NCI-H187 (cell line): ENCODE measurements around the gene PDE2A.

ENCODE experiments used
- DNase-seq, 2 experiments: peaks; one replicate each; lab custom pipeline; 2025; lab: John Stamatoyannopoulos, UW

The PDE2A gene

DNA sequence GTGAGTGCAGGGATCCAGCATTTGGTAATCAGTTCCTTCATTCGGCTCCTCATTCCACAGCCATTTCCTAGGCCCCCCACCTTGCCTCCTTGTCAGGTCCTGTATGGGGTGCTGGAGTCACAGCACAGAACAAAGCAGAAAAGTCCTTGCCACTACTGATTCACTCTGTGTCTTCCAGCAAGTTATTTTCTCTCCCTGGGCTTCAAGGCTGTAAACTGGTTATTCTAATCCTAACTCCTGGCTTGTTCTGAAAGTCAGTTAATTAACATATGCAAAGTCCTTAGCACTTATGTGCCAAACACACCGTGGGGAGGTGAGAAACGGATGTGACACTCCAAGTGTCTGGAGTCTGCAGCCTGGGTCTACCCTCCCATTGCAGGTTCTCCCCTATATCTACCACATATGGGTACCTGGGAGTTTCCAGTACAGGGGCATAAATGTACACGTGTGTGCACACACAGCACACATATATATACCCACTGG is 30.6 kb upstream of the PDE2A start:
- DNase-seq = no peak

- no peak for DNase-seq
Observed at GRCh38 chr11:72704028-72704782, 30.0 kb upstream of the PDE2A start.

DNA sequence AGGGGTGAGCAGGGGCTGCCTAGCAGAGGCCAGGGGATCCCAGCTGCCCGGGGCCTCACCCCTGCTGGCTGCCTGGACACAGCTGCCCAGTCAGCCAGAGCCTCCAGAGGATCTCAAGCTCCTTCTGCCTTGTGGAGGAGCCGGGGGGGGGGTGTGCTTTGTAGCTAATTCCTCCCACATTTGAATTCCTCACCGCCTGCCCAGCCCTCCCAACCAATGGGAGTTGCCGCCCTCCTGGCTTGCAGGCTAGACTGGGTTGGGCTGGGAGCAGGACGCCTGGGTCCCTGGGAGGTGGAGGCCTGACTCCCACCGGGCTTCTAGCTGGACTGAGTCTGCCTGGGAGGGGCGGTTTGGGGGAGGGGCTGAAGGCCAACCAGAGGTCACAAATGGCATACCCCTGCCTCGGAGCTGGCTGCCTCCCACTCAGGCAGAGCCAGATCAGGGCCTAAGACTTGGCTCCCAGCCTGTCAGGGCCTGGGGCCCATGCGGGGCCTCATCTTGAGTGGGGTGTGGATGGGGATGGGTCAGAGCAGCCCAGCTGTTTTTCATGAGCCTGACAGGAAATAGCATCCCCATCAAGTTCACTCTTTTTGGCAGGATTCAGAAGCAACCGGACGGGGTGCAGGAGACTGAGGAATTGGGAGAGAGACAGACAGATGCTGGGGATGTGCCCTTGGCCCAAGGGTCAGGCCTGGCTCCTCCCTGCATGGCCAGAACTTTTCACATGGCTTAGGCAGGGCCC is 29.2 kb upstream of the PDE2A start:
- no peak for DNase-seq

DNA sequence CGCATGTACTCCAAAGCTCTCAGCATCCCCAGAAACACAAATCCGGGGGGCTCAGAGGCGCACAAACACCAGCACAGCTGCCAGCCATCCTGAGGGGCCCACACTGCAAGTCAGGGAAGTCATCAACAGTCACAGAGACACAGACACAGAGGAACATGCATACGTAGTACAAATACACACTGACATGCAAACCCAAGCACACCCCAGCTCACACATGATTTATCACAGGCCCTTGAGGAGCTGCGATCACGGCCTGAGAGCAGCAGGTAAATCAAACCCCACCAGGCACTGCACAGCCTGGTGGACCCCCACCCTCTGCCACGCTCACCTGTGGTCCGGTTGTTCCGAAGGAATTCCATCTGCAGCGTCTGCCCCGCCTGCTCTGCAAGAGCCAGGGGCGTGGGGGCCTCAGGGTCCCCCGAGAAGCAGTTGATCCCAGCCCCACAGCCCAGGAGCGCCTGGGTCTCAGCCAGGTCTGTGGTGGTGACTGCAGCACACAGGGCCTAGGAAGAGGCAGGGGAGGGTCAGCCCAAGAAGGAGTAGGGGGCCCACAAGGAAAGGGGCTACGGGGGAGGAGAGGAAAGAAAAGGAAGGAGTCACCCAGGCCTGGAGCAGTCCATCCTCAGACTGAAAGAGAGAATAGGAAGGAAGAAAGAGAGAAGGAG is 28.5 kb upstream of the PDE2A start:
- no peak for DNase-seq

DNA sequence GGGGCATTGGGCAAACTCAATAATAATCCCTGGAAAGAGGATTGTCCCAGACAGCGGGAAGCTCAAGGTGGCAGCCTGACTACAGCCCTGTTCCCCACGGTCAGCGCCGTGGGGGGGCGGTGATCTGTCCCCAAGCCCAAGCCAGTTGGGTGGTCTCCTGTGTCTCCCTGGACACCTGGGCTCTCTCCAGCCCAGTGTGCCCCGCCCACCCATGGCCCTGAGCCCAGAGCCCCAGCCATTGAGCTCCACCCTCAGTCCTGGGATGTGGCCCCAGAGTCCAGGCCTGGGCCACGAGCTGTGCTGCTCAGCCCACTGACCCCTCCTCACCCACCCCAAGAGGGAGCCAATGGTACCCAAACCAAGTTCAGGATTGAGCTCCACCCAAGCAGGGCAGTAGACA is 27.9 kb upstream of the PDE2A start:
- DNase-seq = no peak

GRCh38 chr11:72701466-72701865 is 27.2 kb upstream of the PDE2A start:
- DNase-seq = no peak

DNA sequence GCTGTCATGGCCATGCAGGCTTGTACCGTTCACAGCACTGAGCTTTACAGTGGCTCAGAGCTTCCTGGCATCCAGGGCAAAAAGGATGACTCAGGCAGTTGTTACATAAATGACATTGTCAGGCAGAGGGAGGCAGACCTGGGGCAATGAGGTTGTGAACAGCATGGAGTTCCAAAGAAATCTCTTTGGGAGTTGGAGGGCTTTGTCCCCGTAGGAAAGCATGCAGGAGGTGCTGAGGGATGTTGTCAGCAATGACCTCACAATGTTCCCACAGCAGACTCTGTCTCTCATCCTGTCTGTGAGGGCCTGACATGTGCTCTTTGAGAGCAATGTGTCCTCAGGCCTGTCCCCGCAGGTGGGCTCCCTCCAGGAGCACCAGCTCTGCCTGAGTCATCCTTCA is 25.9 kb upstream of the PDE2A start:
- no peak for DNase-seq

DNA sequence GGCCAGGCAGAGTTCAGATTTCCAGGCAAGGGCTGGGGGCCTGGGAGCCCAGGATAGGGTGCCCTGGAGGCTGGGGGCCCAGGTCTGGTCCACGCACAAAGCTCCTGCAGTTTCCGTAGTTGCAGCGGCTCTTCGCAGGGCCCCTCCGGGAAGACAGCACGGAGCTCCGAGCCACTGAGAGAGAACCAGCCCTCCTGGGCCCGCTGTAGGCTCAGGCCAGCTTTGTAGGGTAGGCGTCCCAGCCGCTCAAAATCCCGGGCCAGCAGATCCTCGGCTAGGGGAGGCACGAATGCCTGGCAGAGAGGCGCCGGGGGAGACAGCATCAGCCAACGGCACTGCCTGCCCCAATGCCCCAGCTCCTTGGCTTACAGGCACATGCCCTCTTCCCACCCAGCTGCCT is 23.6 kb upstream of the PDE2A start:
- no peak for DNase-seq

GRCh38 chr11:72696866-72697700 is 22.9 kb upstream of the PDE2A start:
- no peak for DNase-seq

GRCh38 chr11:72695354-72695753 is 21.1 kb upstream of the PDE2A start:
- DNase-seq = no peak

GRCh38 chr11:72693271-72693968 is 19.2 kb upstream of the PDE2A start:
- no peak for DNase-seq

GRCh38 chr11:72692498-72693237 is 18.4 kb upstream of the PDE2A start:
- DNase-seq = no peak

GRCh38 chr11:72690166-72690565 is 15.9 kb upstream of the PDE2A start:
- no peak for DNase-seq

DNA sequence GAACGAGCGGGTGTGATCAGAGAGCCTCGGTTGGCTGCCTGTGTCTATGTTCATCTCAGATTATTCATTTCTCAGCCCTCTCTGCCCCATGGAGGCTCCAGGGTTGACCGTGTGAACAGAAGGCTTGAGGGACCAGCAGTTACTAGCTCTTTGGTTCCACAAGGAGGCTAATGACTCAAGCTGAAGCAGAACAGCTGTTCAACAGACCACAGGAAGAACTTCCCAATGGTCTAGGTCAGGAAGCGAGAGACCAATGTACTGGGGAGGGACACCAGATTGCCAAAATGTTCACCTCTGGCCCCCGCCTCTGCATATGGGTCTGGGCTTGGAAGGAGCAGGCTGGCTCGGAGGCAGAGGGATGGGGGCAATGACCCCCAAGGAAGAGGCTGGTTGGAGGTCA is 14.7 kb upstream of the PDE2A start:
- DNase-seq = no peak

- no peak for DNase-seq
Observed at GRCh38 chr11:72688486-72688885, 14.3 kb upstream of the PDE2A start.

GRCh38 chr11:72687326-72687725 is 13.1 kb upstream of the PDE2A start:
- DNase-seq = no peak

DNA sequence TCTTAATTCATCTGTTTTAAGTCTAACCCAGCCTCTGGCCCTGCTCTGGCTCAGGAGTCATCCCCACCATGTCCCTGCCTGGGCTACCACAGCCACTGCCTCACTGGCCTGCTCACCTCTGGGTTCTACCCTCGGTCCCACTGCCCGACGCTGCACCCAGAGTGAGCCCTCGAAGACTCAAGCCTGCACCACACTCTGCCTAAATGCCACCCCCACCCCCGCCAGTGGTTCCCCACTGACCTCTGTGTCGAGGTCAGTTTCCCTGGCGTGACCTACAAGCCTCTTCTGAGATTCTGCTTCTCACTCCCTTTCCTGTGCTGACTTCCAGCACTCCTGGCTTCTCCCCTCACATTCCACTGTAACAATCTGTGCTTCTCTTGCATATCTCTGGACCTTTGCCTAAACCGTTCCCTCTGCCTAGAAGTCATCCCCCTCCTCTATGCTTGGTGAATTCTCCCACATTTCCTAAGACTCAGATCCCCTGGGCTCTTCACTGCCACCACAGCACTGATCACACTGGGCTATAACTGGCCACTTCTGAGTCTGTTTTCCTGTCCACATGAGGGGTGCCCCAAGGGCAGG is 12.5 kb upstream of the PDE2A start:
- no peak for DNase-seq

GRCh38 chr11:72685560-72686480 is 11.6 kb upstream of the PDE2A start:
- no peak for DNase-seq

GRCh38 chr11:72684236-72684912 is 10.2 kb upstream of the PDE2A start:
- no peak for DNase-seq
